Liver (tissue), 9 donors: ENCODE results near the gene EPHB2. TPM values are rescaled to one million over a fixed set of nuclear protein-coding genes. Genes with fewer than 3 reads are reported as not detected.

ENCODE experiments used
- DNase-seq: peaks from one replicate; pipeline ENCODE4 v3.0.0-alpha.2; 2017; ENCODE audit warnings: low spot score
- H3K27ac ChIP-seq, 2 donors: one replicate each; pipeline ENCODE4 v1.7.0; 2013; ENCODE audit warnings: inconsistent platforms in 2 of 2, low read length in 2 of 2, control low read depth in 1 of 2, low read depth in 1 of 2, mild to moderate bottlenecking in 1 of 2
- H3K27me3 ChIP-seq, 4 donors: one replicate each; pipeline versions ENCODE4 v1.6.1 to v1.7.0; 2013; ENCODE audit warnings: low read length in 3 of 4, inconsistent platforms in 1 of 4, mild to moderate bottlenecking in 1 of 4, moderate library complexity in 1 of 4; ENCODE audit not compliant: control insufficient read depth in 4 of 4, insufficient read depth in 4 of 4
- H3K36me3 ChIP-seq, 4 donors: one replicate each; pipeline versions ENCODE4 v1.6.1 to v1.7.0; 2013; ENCODE audit warnings: low read length in 3 of 4, mild to moderate bottlenecking in 3 of 4, low read depth in 1 of 4, moderate library complexity in 1 of 4; ENCODE audit not compliant: control insufficient read depth in 4 of 4, insufficient read depth in 3 of 4
- H3K4me1 ChIP-seq, 4 donors: one replicate each; pipeline versions ENCODE4 v1.6.1 to v1.7.0; 2013; ENCODE audit warnings: low read length in 3 of 4, mild to moderate bottlenecking in 3 of 4, moderate library complexity in 1 of 4; ENCODE audit not compliant: control insufficient read depth in 4 of 4, insufficient read depth in 4 of 4
- H3K4me3 ChIP-seq, 3 donors: one replicate each; pipeline versions ENCODE4 v1.6.1 to v1.7.0; 2013; ENCODE audit warnings: low read length in 3 of 3, control low read depth in 1 of 3, low read depth in 1 of 3, mild to moderate bottlenecking in 1 of 3
- H3K9ac ChIP-seq, 2 donors: one replicate each; pipeline ENCODE4 v1.7.0; 2013; ENCODE audit warnings: low read length in 2 of 2, mild to moderate bottlenecking in 2 of 2, moderate library complexity in 2 of 2, control low read depth in 1 of 2, low read depth in 1 of 2
- H3K9me3 ChIP-seq, 4 donors: one replicate each; pipeline versions ENCODE4 v1.6.1 to v1.7.0; 2013; ENCODE audit warnings: low read length in 3 of 4; ENCODE audit not compliant: control insufficient read depth in 4 of 4
- EGR1 ChIP-seq, 2 donors: IDR thresholded peaks; 2 replicates each; pipeline ENCODE4 v1.6.1; 2016 to 2018; ENCODE audit warnings: antibody characterized with exemption in 2 of 2, low read depth in 2 of 2
- FOXA1 ChIP-seq: IDR thresholded peaks from 2 replicates; pipeline ENCODE4 v1.6.1; 2016; ENCODE audit warnings: antibody characterized with exemption
- GABPA ChIP-seq, 2 donors: IDR thresholded peaks in 1 of 2; conservative IDR thresholded peaks in 1 of 2; 2 replicates each; pipeline ENCODE4 v1.6.1; 2016; ENCODE audit warnings: antibody characterized with exemption in 2 of 2, mild to moderate bottlenecking in 1 of 2, moderate library complexity in 1 of 2
- HNF4A ChIP-seq, 2 donors: conservative IDR thresholded peaks; 2 replicates each; pipeline ENCODE4 v1.6.1; 2016; ENCODE audit warnings: antibody characterized with exemption in 2 of 2, mild to moderate bottlenecking in 2 of 2
- HNF4G ChIP-seq: IDR thresholded peaks from 2 replicates; pipeline ENCODE4 v1.6.1; 2016; ENCODE audit warnings: antibody characterized with exemption
- JUND ChIP-seq, 2 donors: IDR thresholded peaks; 2 replicates each; pipeline ENCODE4 v1.6.1; 2016; ENCODE audit warnings: antibody characterized with exemption in 2 of 2
- NR2F2 ChIP-seq: IDR thresholded peaks from 2 replicates; pipeline ENCODE4 v1.6.1; 2016; ENCODE audit warnings: antibody characterized with exemption
- RXRA ChIP-seq, 2 donors: IDR thresholded peaks; 2 replicates each; pipeline ENCODE4 v1.6.1; 2017 to 2018; ENCODE audit warnings: antibody characterized with exemption in 2 of 2, mild to moderate bottlenecking in 1 of 2
- SP1 ChIP-seq: IDR thresholded peaks from 2 replicates; pipeline ENCODE4 v1.6.1; 2018; ENCODE audit warnings: antibody characterized with exemption, mild to moderate bottlenecking
- YY1 ChIP-seq: IDR thresholded peaks from 2 replicates; pipeline ENCODE4 v1.6.1; 2016; ENCODE audit warnings: antibody characterized with exemption, mild to moderate bottlenecking
- WGBS: extraction: QIAGEN DNeasy Blood & Tissue Kit; methylation state at CpG from one replicate; pipeline ENCODE4 v1.1.7; 2013; 5-methylcytosine and 5-hydroxymethylcytosine counted together
- polyA plus RNA-seq, 2 donors: library from polyadenylated mRNA; stranded (reverse) in 1 of 2; unstranded in 1 of 2; fragments of 200-250 nt in 1 of 2; fragments of >200 nt in 1 of 2; fragmentation: Nextera tagmentation in 1 of 2; extraction: Ambion mirVana in 1 of 2; gene quantifications; one replicate each; pipeline versions ENCODE4 v1.2.1 to v1.2.3, GENCODE V29; 2013 to 2015
- total RNA-seq, 2 donors: library from RNA; depleted of rRNA; stranded (reverse); fragments of >200 nt; gene quantifications; one replicate each; pipeline ENCODE4 v1.2.3, GENCODE V29; 2014
- TF ChIP-seq, protein P1 (sequence below): IDR thresholded peaks from 2 replicates; pipeline ENCODE4 v1.6.1; 2016; ENCODE audit warnings: antibody characterized with exemption, mild to moderate bottlenecking
- TF ChIP-seq, protein P2 (sequence below): fragments of 150-350 bp; IDR thresholded peaks from 2 replicates; pipeline ENCODE4 v1.5.1; 2017; ENCODE audit warnings: improper control_type of control experiment, low read depth, low read length; ENCODE audit not compliant: missing input control
- TF ChIP-seq, protein P3 (sequence below): IDR thresholded peaks from 2 replicates; pipeline ENCODE4 v1.6.1; 2016; ENCODE audit warnings: antibody characterized with exemption
- TF ChIP-seq, protein P4 (sequence below): IDR thresholded peaks from 2 replicates; pipeline ENCODE4 v1.6.1; 2016; ENCODE audit warnings: antibody characterized with exemption
- donor health status: healthy.
- donor health status: healthy.
- donor health status: healthy.
- donor health status: healthy.
- donor health status: healthy.

The EPHB2 gene
- total and polyA plus RNA-seq, 4 donors, result 0.07 to 1.0 (median 0.38) TPM

DNA sequence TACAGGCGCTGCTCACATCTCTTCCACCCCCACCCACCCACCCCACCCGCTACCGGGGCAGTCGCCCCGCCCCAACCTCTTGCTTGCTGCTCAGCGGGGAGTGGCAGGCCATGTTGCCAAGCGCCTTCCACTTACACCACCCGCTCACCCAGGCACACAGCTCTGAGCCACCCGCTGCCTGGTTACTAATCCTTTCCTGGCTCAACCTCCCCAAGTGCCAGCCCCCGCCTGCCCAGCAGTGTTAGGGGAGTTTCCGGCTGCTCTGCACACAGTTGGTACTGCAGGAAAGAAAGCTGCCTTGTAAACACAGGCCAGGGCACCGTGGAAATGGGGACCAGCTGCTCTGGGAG lies 205.8 kb downstream of the EPHB2 start (continued):
- TF ChIP-seq, protein P1, sequence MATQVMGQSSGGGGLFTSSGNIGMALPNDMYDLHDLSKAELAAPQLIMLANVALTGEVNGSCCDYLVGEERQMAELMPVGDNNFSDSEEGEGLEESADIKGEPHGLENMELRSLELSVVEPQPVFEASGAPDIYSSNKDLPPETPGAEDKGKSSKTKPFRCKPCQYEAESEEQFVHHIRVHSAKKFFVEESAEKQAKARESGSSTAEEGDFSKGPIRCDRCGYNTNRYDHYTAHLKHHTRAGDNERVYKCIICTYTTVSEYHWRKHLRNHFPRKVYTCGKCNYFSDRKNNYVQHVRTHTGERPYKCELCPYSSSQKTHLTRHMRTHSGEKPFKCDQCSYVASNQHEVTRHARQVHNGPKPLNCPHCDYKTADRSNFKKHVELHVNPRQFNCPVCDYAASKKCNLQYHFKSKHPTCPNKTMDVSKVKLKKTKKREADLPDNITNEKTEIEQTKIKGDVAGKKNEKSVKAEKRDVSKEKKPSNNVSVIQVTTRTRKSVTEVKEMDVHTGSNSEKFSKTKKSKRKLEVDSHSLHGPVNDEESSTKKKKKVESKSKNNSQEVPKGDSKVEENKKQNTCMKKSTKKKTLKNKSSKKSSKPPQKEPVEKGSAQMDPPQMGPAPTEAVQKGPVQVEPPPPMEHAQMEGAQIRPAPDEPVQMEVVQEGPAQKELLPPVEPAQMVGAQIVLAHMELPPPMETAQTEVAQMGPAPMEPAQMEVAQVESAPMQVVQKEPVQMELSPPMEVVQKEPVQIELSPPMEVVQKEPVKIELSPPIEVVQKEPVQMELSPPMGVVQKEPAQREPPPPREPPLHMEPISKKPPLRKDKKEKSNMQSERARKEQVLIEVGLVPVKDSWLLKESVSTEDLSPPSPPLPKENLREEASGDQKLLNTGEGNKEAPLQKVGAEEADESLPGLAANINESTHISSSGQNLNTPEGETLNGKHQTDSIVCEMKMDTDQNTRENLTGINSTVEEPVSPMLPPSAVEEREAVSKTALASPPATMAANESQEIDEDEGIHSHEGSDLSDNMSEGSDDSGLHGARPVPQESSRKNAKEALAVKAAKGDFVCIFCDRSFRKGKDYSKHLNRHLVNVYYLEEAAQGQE, result no peak
- TF ChIP-seq FOXA1, result no peak
- TF ChIP-seq, protein P2, sequence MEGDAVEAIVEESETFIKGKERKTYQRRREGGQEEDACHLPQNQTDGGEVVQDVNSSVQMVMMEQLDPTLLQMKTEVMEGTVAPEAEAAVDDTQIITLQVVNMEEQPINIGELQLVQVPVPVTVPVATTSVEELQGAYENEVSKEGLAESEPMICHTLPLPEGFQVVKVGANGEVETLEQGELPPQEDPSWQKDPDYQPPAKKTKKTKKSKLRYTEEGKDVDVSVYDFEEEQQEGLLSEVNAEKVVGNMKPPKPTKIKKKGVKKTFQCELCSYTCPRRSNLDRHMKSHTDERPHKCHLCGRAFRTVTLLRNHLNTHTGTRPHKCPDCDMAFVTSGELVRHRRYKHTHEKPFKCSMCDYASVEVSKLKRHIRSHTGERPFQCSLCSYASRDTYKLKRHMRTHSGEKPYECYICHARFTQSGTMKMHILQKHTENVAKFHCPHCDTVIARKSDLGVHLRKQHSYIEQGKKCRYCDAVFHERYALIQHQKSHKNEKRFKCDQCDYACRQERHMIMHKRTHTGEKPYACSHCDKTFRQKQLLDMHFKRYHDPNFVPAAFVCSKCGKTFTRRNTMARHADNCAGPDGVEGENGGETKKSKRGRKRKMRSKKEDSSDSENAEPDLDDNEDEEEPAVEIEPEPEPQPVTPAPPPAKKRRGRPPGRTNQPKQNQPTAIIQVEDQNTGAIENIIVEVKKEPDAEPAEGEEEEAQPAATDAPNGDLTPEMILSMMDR, result no peak
- TF ChIP-seq YY1, result no peak

DNA sequence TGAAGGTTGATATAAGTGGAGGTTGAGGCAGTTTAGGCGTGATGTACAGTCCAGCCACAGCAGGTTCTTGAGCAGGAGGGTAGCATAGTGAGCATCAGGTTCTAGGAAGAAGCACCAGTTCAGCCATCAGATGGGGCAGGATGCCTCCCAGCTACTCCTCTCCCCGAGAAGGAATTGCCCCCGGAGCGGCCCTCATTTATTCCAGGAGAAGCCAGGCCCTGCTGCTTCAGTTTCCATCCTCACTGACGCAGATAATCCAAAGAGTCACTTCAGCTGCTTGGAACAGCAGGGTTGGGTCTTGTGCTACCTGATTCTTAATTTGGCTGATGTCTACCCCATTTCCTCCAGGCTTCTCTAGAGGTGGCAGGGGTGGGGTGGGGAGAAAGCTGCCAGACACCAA lies 207.3 kb downstream of the EPHB2 start:
- no peak overlapping the region for H3K9ac ChIP-seq
- H3K27me3 ChIP-seq, result no peaks in the 10 kb centered on the region
- no peak overlapping the region for H3K27ac ChIP-seq
- H3K36me3 ChIP-seq, result no peaks in the 10 kb centered on the region
- no peak for DNase-seq
- WGBS, result 75% methylated on average over 5 of the region's 5 CpGs
- H3K9me3 ChIP-seq, result no peaks in the 10 kb centered on the region
- H3K4me3 ChIP-seq, result no peak overlapping the region
- no peak for TF ChIP-seq SP1
- no peak for TF ChIP-seq EGR1 (IDR thresholded peaks at IDR 0.05; ENCODE audit: low read depth in 2 of 2)
- no peak for TF ChIP-seq YY1
- no peak for TF ChIP-seq FOXA1
- TF ChIP-seq HNF4A (conservative IDR thresholded peaks at IDR 0.05), result no peak
- no peak for TF ChIP-seq HNF4G
- TF ChIP-seq, protein P3, sequence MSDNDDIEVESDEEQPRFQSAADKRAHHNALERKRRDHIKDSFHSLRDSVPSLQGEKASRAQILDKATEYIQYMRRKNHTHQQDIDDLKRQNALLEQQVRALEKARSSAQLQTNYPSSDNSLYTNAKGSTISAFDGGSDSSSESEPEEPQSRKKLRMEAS, result no peak
- TF ChIP-seq GABPA (IDR thresholded peaks at IDR 0.05 in 1 of 2, conservative IDR thresholded peaks at IDR 0.05 in 1 of 2), result no peak
- no peak for TF ChIP-seq JUND (IDR thresholded peaks at IDR 0.05)
- TF ChIP-seq, protein P4, sequence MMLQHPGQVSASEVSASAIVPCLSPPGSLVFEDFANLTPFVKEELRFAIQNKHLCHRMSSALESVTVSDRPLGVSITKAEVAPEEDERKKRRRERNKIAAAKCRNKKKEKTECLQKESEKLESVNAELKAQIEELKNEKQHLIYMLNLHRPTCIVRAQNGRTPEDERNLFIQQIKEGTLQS, result no peak
- no peak for TF ChIP-seq RXRA (IDR thresholded peaks at IDR 0.05)
- TF ChIP-seq, protein P2, result no peak
- TF ChIP-seq, protein P1, result no peak
- TF ChIP-seq NR2F2, result no peak
- H3K4me1 ChIP-seq, result no peaks in the 10 kb centered on the region
